Activated CD4-positive, alpha-beta T cell treated with anti-CD3 and anti-CD28 coated beads for 1 hour (primary cell): ENCODE data around the gene TMPRSS6.
"Not testable (repeated sequence)": the region's sequence is repeated elsewhere in the genome, so short reads cannot be mapped to it uniquely, and the experiment has no call there.

Source experiments
- DNase-seq: peaks from one replicate; pipeline ENCODE4 v3.0.0-alpha.2; 2020

The TMPRSS6 gene

GRCh38 chr22:37084385-37084784 lies 25.1 kb downstream of the TMPRSS6 start:
- DNase-seq = no peak

DNA sequence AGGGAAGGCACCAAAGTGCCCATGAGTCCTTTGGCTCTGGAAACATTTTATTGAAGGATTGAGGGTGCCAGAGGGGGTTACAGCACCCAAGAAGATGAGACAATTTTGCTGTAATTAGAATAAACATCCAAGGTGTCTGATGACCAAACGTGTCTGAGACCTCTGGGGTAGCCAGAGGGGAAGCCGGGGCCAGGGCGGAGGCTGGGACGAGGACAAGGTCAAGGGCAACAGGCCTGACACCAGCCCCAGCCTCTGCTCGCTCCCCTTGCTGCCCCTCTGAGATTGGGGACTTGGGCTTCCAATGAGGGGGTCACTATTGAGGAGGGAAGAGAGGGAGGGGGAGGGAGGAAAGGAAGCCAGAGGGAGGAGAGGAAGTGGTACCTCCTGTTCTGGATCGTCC lies 25.6 kb downstream of the TMPRSS6 start:
- DNase-seq = no peak

DNA sequence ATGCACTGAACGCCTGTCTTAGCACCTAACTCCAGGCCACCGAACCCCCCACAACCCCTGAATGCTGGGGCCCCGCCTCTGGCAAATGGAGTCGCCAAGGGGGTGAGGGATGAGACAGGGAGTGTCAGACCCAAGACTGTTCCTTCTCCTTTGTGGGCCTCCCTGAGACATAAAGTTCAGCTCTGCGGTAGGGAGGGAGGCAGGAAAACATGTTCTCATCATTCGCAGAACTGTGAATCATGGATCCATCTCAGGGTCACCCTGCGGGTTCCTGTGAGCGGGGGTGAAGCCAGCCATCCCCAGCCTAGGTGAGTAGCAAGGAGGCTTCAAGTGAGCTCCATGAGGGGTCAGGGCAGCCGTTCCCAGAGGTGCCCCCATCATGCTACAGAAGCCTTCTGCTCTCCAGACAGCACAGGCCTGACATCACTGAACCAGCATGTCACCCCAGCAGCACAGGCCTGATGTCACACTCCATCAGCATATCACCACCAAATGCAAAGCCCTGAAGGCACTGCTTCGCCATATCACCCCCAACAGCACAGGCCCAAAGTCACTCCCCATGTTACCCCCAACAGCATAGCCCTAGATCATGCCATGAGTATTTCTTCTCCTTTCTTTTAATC lies 27.2 kb downstream of the TMPRSS6 start:
- no peak for DNase-seq

GRCh38 chr22:37080838-37081237 lies 28.7 kb downstream of the TMPRSS6 start:
- no peak for DNase-seq

GRCh38 chr22:37080438-37080837 lies 29.1 kb downstream of the TMPRSS6 start:
- no peak for DNase-seq

- DNase-seq = peak; percentile 70
These were observed 29.8 kb downstream of the TMPRSS6 start for GRCh38 chr22:37079668-37080171.

DNA sequence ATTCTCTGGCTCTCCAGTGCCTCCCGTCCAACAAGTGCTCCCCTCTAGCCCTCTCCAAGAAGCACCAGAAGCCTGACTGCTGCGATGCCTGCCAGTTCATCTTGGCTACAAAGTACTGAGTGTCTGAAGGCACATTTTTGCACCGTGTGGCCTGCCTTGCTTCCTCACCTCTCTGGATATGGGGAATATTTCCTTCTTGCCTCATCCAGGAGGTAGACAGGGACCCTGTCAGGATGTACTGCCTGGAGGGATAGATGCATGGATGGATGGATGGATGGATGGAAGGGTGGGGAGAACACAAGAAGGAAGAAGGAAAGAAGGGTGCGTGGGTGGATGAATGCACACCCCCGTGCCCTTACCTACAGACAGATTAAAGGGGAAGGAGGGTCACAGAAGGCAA lies 30.4 kb downstream of the TMPRSS6 start:
- DNase-seq = no peak

- DNase-seq = peak; percentile 83
These were observed 31.6 kb downstream of the TMPRSS6 start for GRCh38 chr22:37077802-37078448.

GRCh38 chr22:37075822-37076433 lies 33.6 kb downstream of the TMPRSS6 start:
- DNase-seq = no peak

DNA sequence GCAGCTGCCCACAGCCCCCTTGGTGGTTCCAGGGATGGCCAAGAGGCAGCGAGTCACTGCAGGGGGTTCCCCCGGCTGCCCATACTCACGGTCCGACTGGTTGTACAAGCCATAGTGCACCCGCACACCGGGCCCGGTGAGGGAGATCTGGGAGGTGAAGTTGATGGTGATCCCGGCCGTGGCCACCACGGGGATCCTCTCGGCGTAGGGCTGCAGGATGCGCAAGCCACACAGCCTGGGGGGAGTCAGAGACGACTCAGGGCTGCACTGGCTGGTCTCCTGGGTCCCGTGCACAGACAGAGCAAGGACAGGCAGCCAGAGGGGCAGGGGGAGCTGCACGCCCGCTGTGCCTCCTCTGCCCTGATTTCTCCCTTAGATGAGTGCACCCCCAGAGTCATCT lies 34.5 kb downstream of the TMPRSS6 start:
- no peak for DNase-seq

DNA sequence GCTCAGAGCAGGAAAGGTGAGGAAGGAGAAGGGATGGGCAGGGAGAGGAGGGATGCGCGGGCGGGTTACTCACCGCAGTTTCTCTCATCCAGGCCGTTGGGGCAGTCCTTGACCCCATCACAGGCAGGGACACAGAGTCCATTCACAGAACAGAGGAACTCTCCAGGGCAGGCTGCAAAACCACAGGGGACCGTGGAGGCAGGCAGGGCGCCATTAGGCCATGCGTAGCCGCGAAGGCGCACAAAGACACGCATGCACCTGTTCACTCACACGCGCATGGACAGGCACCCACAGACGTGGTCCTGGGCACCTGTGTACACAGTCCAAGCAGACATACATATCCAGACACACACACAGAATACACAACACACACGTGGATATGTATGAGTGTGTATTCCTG lies 35.0 kb downstream of the TMPRSS6 start:
- no peak for DNase-seq

- DNase-seq = no peak
These were observed 36.8 kb downstream of the TMPRSS6 start for GRCh38 chr22:37072673-37073072.

GRCh38 chr22:37071850-37072592 lies 37.5 kb downstream of the TMPRSS6 start:
- DNase-seq = not testable (repeated sequence)

DNA sequence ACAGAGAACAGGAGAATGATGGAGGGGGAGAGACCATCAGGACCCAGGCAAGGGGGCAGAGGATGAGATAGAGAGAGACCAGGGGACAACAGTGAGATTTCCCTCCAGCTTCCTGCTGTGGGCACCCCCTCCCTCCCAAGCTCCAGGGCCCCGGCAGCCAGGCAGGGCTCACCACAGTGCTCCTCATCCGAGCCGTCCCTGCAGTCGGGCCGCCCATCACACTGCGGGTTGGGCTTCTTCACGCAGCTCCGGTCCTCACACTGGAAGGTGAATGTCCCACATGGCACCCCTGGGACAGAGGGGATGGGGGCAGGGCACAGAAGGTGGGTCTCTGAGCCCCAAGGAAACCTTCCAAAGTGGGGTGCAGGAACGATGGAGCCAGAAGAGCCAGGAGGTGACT lies 38.8 kb downstream of the TMPRSS6 start:
- DNase-seq = no peak

GRCh38 chr22:37070334-37070733 lies 39.2 kb downstream of the TMPRSS6 start:
- no peak for DNase-seq

DNA sequence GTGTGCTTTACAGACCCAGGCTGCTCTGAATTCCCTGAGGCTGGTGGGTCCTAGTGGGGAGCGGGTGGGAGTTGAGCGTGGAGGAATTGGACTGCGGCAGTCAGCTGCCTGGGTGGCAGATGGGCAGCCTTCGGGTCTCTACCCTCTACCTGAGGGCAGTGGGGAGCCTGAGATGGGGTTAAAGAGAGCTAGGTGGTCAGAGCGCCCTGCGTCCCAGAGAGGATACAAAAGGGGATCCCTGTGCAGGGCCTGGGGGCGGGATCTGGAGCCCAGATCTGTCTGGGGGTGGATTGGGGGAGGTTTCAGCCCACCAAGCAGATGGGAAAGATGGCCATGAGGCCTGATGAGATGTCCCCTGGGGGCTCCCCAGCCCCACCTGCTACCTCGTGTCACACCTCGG lies 39.8 kb downstream of the TMPRSS6 start:
- DNase-seq = no peak

GRCh38 chr22:37069319-37069718 lies 40.2 kb downstream of the TMPRSS6 start:
- no peak for DNase-seq

DNA sequence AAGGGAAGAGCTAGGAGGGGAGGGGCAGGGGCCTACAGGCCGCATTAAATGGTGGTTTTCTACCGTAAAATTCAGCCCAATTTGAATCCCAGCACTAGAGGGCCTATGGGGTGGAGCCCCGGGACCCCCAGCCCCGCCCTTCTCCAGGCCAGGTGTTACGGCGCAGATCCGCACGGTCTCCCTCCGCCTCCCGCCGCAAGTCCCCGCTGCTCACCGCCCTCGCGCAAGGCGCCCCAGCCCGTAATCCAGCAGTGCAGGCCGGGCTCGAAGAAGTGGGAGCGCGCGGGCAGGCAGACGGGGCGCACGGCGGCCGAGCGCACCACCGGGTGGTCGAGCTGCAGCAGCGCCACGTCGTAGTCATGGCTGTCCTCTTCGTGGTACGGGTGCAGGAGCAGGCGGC lies 40.7 kb downstream of the TMPRSS6 start:
- no peak for DNase-seq

DNA sequence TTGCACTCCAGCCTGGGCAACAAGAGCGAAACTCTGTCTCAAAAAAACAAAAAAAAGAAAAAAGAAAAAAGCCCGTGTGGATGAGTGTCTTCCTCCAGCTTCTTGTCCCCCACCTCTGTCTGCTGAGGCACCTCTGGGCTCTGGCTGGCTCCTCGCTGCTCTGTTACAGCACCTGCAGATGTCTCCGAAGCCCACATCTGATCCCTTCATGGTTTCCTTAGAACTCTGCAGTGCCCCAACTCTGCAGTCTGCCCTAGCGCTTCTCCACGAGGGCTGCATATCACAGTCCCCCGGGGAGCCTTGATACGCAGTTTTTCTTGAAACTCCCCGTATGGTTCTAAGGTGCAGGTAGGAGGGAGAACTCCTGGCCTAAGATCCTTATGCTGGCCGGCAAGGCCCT lies 42.1 kb downstream of the TMPRSS6 start:
- no peak for DNase-seq

GRCh38 chr22:37065961-37066360 lies 43.6 kb downstream of the TMPRSS6 start:
- no peak for DNase-seq

GRCh38 chr22:37065180-37065579 lies 44.3 kb downstream of the TMPRSS6 start:
- DNase-seq = no peak

DNA sequence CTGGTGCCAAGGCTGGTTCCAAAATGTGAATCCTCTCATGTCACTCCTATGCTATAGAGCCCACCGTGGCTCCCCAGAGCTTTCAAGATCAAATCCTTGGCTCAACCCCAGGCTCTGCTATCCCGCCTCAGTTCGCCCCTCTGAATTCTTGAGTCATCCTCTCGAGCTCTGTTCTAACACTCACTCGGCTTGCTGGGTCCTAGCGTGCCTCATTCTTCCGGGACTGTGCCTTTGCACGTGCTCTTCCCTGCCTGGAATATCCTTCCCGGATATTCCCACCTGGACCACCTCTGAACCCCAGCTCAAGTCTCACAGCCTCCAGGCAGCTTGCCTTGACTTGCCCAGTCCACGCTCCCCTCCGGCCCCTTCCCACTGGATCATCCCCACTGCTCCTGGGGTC lies 45.0 kb downstream of the TMPRSS6 start:
- no peak for DNase-seq
